Left lung (tissue), 10 donors: Measurements from ENCODE around the gene ZNF277. TPM values are rescaled to one million over a fixed set of nuclear protein-coding genes. Genes with fewer than 3 reads are reported as not detected.

ENCODE experiments used
- ATAC-seq: fragments of 200-7000 bp; cut with Tn5 transposase; one replicate; pipeline ENCODE4 v1.9.1; 2020; ENCODE audit warnings: moderate library complexity
- DNase-seq, 4 donors: peaks; one replicate each; pipeline ENCODE4 v3.0.0-alpha.2; 2013 to 2020
- H3K27ac ChIP-seq, 2 donors: fragments of 200-600 bp; sonication (generic) in 1 of 2; one replicate each; pipeline versions ENCODE4 v1.5.0 to v1.8.0; 2020 to 2021
- H3K27me3 ChIP-seq, 2 donors: fragments of 200-600 bp; sonication (generic) in 1 of 2; one replicate each; pipeline versions ENCODE4 v1.5.0 to v1.8.0; 2020 to 2021
- H3K36me3 ChIP-seq, 2 donors: fragments of 200-600 bp; sonication (generic) in 1 of 2; one replicate each; pipeline versions ENCODE4 v1.5.0 to v1.8.0; 2020 to 2021
- H3K4me1 ChIP-seq, 2 donors: fragments of 200-600 bp; one replicate each; pipeline ENCODE4 v1.8.0; 2021
- H3K4me3 ChIP-seq, 2 donors: fragments of 200-600 bp; sonication (generic) in 1 of 2; one replicate each; pipeline versions ENCODE4 v1.5.0 to v1.8.0; 2020 to 2021; ENCODE audit warnings: mild to moderate bottlenecking in 1 of 2
- H3K9me3 ChIP-seq, 2 donors: fragments of 200-600 bp; sonication (generic) in 1 of 2; one replicate each; pipeline versions ENCODE4 v1.5.0 to v1.8.0; 2020 to 2021
- CTCF ChIP-seq, 2 donors: fragments of 200-600 bp; sonication (generic) in 1 of 2; IDR thresholded peaks; one replicate each; pipeline versions ENCODE4 v1.5.0 to v1.8.0; 2021; ENCODE audit warnings: antibody characterized with exemption in 2 of 2
- intact Hi-C, 2 donors: fragments of 100-400 bp; cut with DNase I; formaldehyde crosslinking; loops; one replicate each; pipeline versions ENCODE4 v1.11.2 to v1.14.2; 2022
- polyA plus RNA-seq, 6 donors: library from polyadenylated mRNA; unstranded; fragments of 120-200 nt; gene quantifications; one replicate each; pipeline ENCODE4 v1.2.1, GENCODE V29; 2013; ENCODE audit not compliant: insufficient read length in 6 of 6
- total RNA-seq, 2 donors: library from RNA; stranded (reverse); fragmentation: NEBNext Ultra II Directional; extraction: Animal tissue kit (Norgen Biotek cat#: 25700); gene quantifications; one replicate each; pipeline ENCODE4 v1.2.1, GENCODE V29; 2021
- donor health status: DM: no; HTN: yes; CAD: no.
- donor health status: DM: no; HTN: no; CAD: no.

The ZNF277 gene
- total and polyA plus RNA-seq, 8 donors, result 19.8 to 41.0 (median 34.5) TPM

- Histone ChIP-seq H3K4me1 (peaks cover 0 to 54% of the 10 kb centered on the region in 2 donors), H3K9me3 (no peaks in the 10 kb centered on the region), H3K27ac (peak overlapping the region in 1 of 2 donors; percentile 24), H3K36me3 (no peaks in the 10 kb centered on the region), H3K4me3 (no peak overlapping the region), H3K27me3 (peaks cover 0 to 5% of the 10 kb centered on the region in 2 donors)
- no peak for TF ChIP-seq CTCF (IDR thresholded peaks at IDR 0.05)
- intact Hi-C loops, result no loop called here
- no peak for DNase-seq
- ATAC-seq, result peak; percentile 29
These were observed 7.3 kb upstream of the ZNF277 start for GRCh38 chr7:112199035-112199655.

- no peak for ATAC-seq
- no peak for DNase-seq
- peaks cover 0 to 58% of the 10 kb centered on the region in 2 donors for H3K4me1 ChIP-seq
- no peaks in the 10 kb centered on the region for H3K9me3 ChIP-seq
- H3K27ac ChIP-seq, result peak overlapping the region in 1 of 2 donors; percentile 24
- H3K27me3 ChIP-seq, result peaks cover 0 to 7% of the 10 kb centered on the region in 2 donors
- TF ChIP-seq CTCF (IDR thresholded peaks at IDR 0.05), result no peak
- intact Hi-C loops, result no loop called here
- no peak overlapping the region for H3K4me3 ChIP-seq
- H3K36me3 ChIP-seq, result no peaks in the 10 kb centered on the region
These were observed 6.8 kb upstream of the ZNF277 start for GRCh38 chr7:112199672-112200071.

GRCh38 chr7:112201411-112201810 lies 5.1 kb upstream of the ZNF277 start:
- DNase-seq (no peak), ATAC-seq (no peak)
- H3K9me3 ChIP-seq, result no peaks in the 10 kb centered on the region
- H3K4me3 ChIP-seq, result no peak overlapping the region
- intact Hi-C loops, result no loop called here
- H3K4me1 ChIP-seq, result peaks cover 0 to 58% of the 10 kb centered on the region in 2 donors
- no peak overlapping the region for H3K27ac ChIP-seq
- H3K36me3 ChIP-seq, result no peaks in the 10 kb centered on the region
- TF ChIP-seq CTCF (IDR thresholded peaks at IDR 0.05), result no peak
- peaks cover 0 to 7% of the 10 kb centered on the region in 2 donors for H3K27me3 ChIP-seq

- Histone ChIP-seq H3K36me3 (no peaks in the 10 kb centered on the region), H3K27ac (no peak overlapping the region), H3K4me3 (no peak overlapping the region), H3K9me3 (no peaks in the 10 kb centered on the region), H3K27me3 (peaks cover 0 to 7% of the 10 kb centered on the region in 2 donors), H3K4me1 (peaks cover 0 to 58% of the 10 kb centered on the region in 2 donors)
- DNase-seq, result no peak
- ATAC-seq, result no peak
- intact Hi-C loops, result no loop called here
- no peak for TF ChIP-seq CTCF (IDR thresholded peaks at IDR 0.05)
These were observed 4.7 kb upstream of the ZNF277 start for GRCh38 chr7:112201839-112202238.

GRCh38 chr7:112202816-112203215 lies 3.7 kb upstream of the ZNF277 start:
- no peaks in the 10 kb centered on the region for H3K36me3 ChIP-seq
- peaks cover 0 to 7% of the 10 kb centered on the region in 2 donors for H3K27me3 ChIP-seq
- intact Hi-C loops, result no loop called here
- H3K4me1 ChIP-seq, result peaks cover 0 to 60% of the 10 kb centered on the region in 2 donors
- TF ChIP-seq CTCF (IDR thresholded peaks at IDR 0.05), result no peak
- no peak overlapping the region for H3K27ac ChIP-seq
- ATAC-seq (no peak), DNase-seq (no peak)
- H3K9me3 ChIP-seq, result no peaks in the 10 kb centered on the region
- H3K4me3 ChIP-seq, result peak overlapping the region in 1 of 2 donors; percentile 93
